ENCODE measurements around the gene C17orf100. TPM values are rescaled to one million over a fixed set of nuclear protein-coding genes. Genes with fewer than 3 reads are reported as not detected.

Gene C17orf100
- total RNA-seq, 2 donors from 2014 or later: not detected

GRCh38 chr17:6640536-6641246 lies 10.9 kb upstream of the C17orf100 start, which contains the start of the genes KIAA0753 and TXNDC17:
TSS of gene KIAA0753 (minus strand) at chr17:6640711. CDS start at chr17:6635103, 5,608 bp downstream.
TSS of gene TXNDC17 (plus strand) at chr17:6641060. CDS start at chr17:6641083, 23 bp downstream.
- peak; percentile 91 for ATAC-seq (ENCODE audit: insufficient number of reproducible peaks, low FRiP score, low read depth)
- Histone ChIP-seq H3K4me3 (peak within 1 kb of the TSS; percentile 86), H3K27ac (peak within 1 kb of the TSS; percentile 77 to 86), H3K36me3 (peaks cover 7% of the 10 kb centered on the region), H3K27me3 (replicated peaks; ENCODE audit: insufficient read depth) (no peaks in the 10 kb centered on the region), H3K4me1 (ENCODE audit: control insufficient read depth in 1 of 2, low read depth in 2 of 2) (peaks cover 7 to 30% of the 10 kb centered on the region in 2 donors), H3K9me3 (no peaks in the 10 kb centered on the region)
- TF ChIP-seq CTCF (IDR thresholded peaks at IDR 0.05): no peak
- DNase-seq (ENCODE audit: low spot score): peak; percentile 67

- Histone ChIP-seq H3K9me3 (no peaks in the 10 kb centered on the region), H3K27ac (peak overlapping the region; percentile 77 to 86), H3K4me3 (peak overlapping the region; percentile 86), H3K4me1 (ENCODE audit: control insufficient read depth in 1 of 2, low read depth in 2 of 2) (peaks cover 7 to 30% of the 10 kb centered on the region in 2 donors), H3K27me3 (replicated peaks; ENCODE audit: insufficient read depth) (no peaks in the 10 kb centered on the region), H3K36me3 (peaks cover 7% of the 10 kb centered on the region)
- ATAC-seq (ENCODE audit: insufficient number of reproducible peaks, low FRiP score, low read depth): no peak
- no peak for TF ChIP-seq CTCF (IDR thresholded peaks at IDR 0.05)
- no peak for DNase-seq (ENCODE audit: low spot score)
These were observed 10.2 kb upstream of the C17orf100 start for GRCh38 chr17:6641247-6641863.

GRCh38 chr17:6642592-6642991 lies 9.0 kb upstream of the C17orf100 start:
- Histone ChIP-seq H3K9me3 (no peaks in the 10 kb centered on the region), H3K4me1 (ENCODE audit: control insufficient read depth in 1 of 2, low read depth in 2 of 2) (peaks cover 7 to 30% of the 10 kb centered on the region in 2 donors), H3K27ac (no peak overlapping the region), H3K4me3 (no peak overlapping the region), H3K27me3 (replicated peaks; ENCODE audit: insufficient read depth) (no peaks in the 10 kb centered on the region), H3K36me3 (peaks cover 7% of the 10 kb centered on the region)
- no peak for TF ChIP-seq CTCF (IDR thresholded peaks at IDR 0.05)
- no peak for DNase-seq (ENCODE audit: low spot score)
- no peak for ATAC-seq (ENCODE audit: insufficient number of reproducible peaks, low FRiP score, low read depth)

- Histone ChIP-seq H3K27ac (no peak overlapping the region), H3K4me3 (no peak overlapping the region), H3K36me3 (peaks cover 7% of the 10 kb centered on the region), H3K9me3 (no peaks in the 10 kb centered on the region), H3K27me3 (replicated peaks; ENCODE audit: insufficient read depth) (no peaks in the 10 kb centered on the region), H3K4me1 (ENCODE audit: control insufficient read depth in 1 of 2, low read depth in 2 of 2) (peaks cover 7 to 23% of the 10 kb centered on the region in 2 donors)
- no peak for TF ChIP-seq CTCF (IDR thresholded peaks at IDR 0.05)
- DNase-seq (ENCODE audit: low spot score): no peak
- no peak for ATAC-seq (ENCODE audit: insufficient number of reproducible peaks, low FRiP score, low read depth)
These were observed 8.0 kb upstream of the C17orf100 start for GRCh38 chr17:6643451-6644125.

- H3K27ac ChIP-seq: no peak overlapping the region
- DNase-seq (ENCODE audit: low spot score) (no peak), ATAC-seq (ENCODE audit: insufficient number of reproducible peaks, low FRiP score, low read depth) (no peak)
- H3K36me3 ChIP-seq: peaks cover 7% of the 10 kb centered on the region
- no peak overlapping the region for H3K4me3 ChIP-seq
- H3K4me1 ChIP-seq (ENCODE audit: control insufficient read depth in 1 of 2, low read depth in 2 of 2): peaks cover 5 to 24% of the 10 kb centered on the region in 2 donors
- no peaks in the 10 kb centered on the region for H3K9me3 ChIP-seq
- no peak for TF ChIP-seq CTCF (IDR thresholded peaks at IDR 0.05)
- H3K27me3 ChIP-seq (replicated peaks; ENCODE audit: insufficient read depth): no peaks in the 10 kb centered on the region
These were observed 3.4 kb upstream of the C17orf100 start for GRCh38 chr17:6648181-6648580.

Measured in thoracic aorta (tissue), 2 donors.